Measurements from ENCODE around the gene RALGDS.

- TF ChIP-seq, protein P1, sequence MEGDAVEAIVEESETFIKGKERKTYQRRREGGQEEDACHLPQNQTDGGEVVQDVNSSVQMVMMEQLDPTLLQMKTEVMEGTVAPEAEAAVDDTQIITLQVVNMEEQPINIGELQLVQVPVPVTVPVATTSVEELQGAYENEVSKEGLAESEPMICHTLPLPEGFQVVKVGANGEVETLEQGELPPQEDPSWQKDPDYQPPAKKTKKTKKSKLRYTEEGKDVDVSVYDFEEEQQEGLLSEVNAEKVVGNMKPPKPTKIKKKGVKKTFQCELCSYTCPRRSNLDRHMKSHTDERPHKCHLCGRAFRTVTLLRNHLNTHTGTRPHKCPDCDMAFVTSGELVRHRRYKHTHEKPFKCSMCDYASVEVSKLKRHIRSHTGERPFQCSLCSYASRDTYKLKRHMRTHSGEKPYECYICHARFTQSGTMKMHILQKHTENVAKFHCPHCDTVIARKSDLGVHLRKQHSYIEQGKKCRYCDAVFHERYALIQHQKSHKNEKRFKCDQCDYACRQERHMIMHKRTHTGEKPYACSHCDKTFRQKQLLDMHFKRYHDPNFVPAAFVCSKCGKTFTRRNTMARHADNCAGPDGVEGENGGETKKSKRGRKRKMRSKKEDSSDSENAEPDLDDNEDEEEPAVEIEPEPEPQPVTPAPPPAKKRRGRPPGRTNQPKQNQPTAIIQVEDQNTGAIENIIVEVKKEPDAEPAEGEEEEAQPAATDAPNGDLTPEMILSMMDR (optimal IDR thresholded peaks at IDR 0.05 in 1 of 3, IDR thresholded peaks at IDR 0.05 in 1 of 3, conservative IDR thresholded peaks at IDR 0.05 in 1 of 3; ENCODE audit: extremely low read depth in 1 of 3, insufficient read depth in 2 of 3, low read length in 3 of 3): no peak
- no peak for TF ChIP-seq EZH2 (IDR thresholded peaks at IDR 0.05; ENCODE audit: low read length)
Measured at GRCh38 chr9:133064241-133065069, 56.6 kb downstream of the RALGDS start.
